Measurements from ENCODE around the gene PCF11.
"Not testable (repeated sequence)": the region's sequence is repeated elsewhere in the genome, so short reads cannot be mapped to it uniquely, and the experiment has no call there.

PCF11 gene

GRCh38 chr11:83193315-83194280 is 36.7 kb downstream of the PCF11 start, which contains the start of gene ANKRD42:
ANKRD42 (plus strand) TSS chr11:83193712; CDS start chr11:83194671, 959 bp downstream.
- peak; percentile 58 for DNase-seq

GRCh38 chr11:83194281-83195142 is 37.6 kb downstream of the PCF11 start:
- peak; percentile 70 for DNase-seq

- DNase-seq: no peak
Measured at GRCh38 chr11:83195143-83195466, 38.2 kb downstream of the PCF11 start.

- DNase-seq: no peak
Measured at GRCh38 chr11:83195649-83196048, 38.7 kb downstream of the PCF11 start.

- no peak for DNase-seq
Measured at GRCh38 chr11:83200035-83200434, 43.1 kb downstream of the PCF11 start.

GRCh38 chr11:83205608-83206185 is 48.8 kb downstream of the PCF11 start:
- no peak for DNase-seq

GRCh38 chr11:83206221-83206620 is 49.3 kb downstream of the PCF11 start:
- DNase-seq: no peak

GRCh38 chr11:83206771-83207382 is 49.9 kb downstream of the PCF11 start:
- not testable (repeated sequence) for DNase-seq

GRCh38 chr11:83219095-83219494 is 62.2 kb downstream of the PCF11 start:
- no peak for DNase-seq

GRCh38 chr11:83220260-83220659 is 63.3 kb downstream of the PCF11 start:
- DNase-seq: no peak

GRCh38 chr11:83221694-83222093 is 64.8 kb downstream of the PCF11 start:
- DNase-seq: no peak

- DNase-seq: no peak
Measured at GRCh38 chr11:83222499-83222898, 65.6 kb downstream of the PCF11 start.

- DNase-seq: no peak
Measured at GRCh38 chr11:83223457-83223856, 66.5 kb downstream of the PCF11 start.

GRCh38 chr11:83235825-83236224 is 78.9 kb downstream of the PCF11 start:
- no peak for DNase-seq

All from SIG-M5 (cell line).